Measurements from ENCODE around the gene DUSP8.

Gene DUSP8

GRCh38 chr11:1557904-1558774 is 13.9 kb downstream of the DUSP8 start:
- Histone ChIP-seq H3K9me3 (ENCODE audit: insufficient read depth, low read depth, low read length) (no peaks in the 10 kb centered on the region), H3K4me2 (ENCODE audit: low read depth, low read length, poor library complexity, severe bottlenecking) (no peak overlapping the region), H3F3A (ENCODE audit: low read depth) (no peaks in the 10 kb centered on the region), H2AFZ (ENCODE audit: low read length) (no peak overlapping the region), H3K4me3 (ENCODE audit: low read length, poor library complexity, severe bottlenecking) (no peak overlapping the region), H3K36me3 (ENCODE audit: insufficient read depth, low read length) (no peaks in the 10 kb centered on the region), H3K9ac (ENCODE audit: low read depth, low read length, poor library complexity, severe bottlenecking) (no peak overlapping the region), H3K79me2 (ENCODE audit: insufficient read depth, low read length) (no peaks in the 10 kb centered on the region), H3K4me1 (ENCODE audit: insufficient read depth, low read length, poor library complexity, severe bottlenecking) (no peaks in the 10 kb centered on the region), H3K27me3 (ENCODE audit: insufficient read depth, low read length, poor library complexity, severe bottlenecking) (no peaks in the 10 kb centered on the region), H3K9me2 (replicated peaks; ENCODE audit: low read depth, low read length) (no peaks in the 10 kb centered on the region), H4K20me1 (ENCODE audit: insufficient read depth, low read length, poor library complexity, severe bottlenecking) (no peaks in the 10 kb centered on the region)
- no peak for TF ChIP-seq CTCF (conservative IDR thresholded peaks at IDR 0.05; ENCODE audit: low read length)
- TF ChIP-seq EZH2phosphoT487 (IDR thresholded peaks at IDR 0.05; ENCODE audit: borderline replicate concordance): no peak

GRCh38 chr11:1557051-1557884 is 14.8 kb downstream of the DUSP8 start:
- no peaks in the 10 kb centered on the region for H3K9me2 ChIP-seq (replicated peaks; ENCODE audit: low read depth, low read length)
- H2AFZ ChIP-seq (ENCODE audit: low read length): no peak overlapping the region
- no peaks in the 10 kb centered on the region for H3K36me3 ChIP-seq (ENCODE audit: insufficient read depth, low read length)
- H3K9me3 ChIP-seq (ENCODE audit: insufficient read depth, low read depth, low read length): no peaks in the 10 kb centered on the region
- no peaks in the 10 kb centered on the region for H4K20me1 ChIP-seq (ENCODE audit: insufficient read depth, low read length, poor library complexity, severe bottlenecking)
- no peak overlapping the region for H3K4me3 ChIP-seq (ENCODE audit: low read length, poor library complexity, severe bottlenecking)
- no peaks in the 10 kb centered on the region for H3F3A ChIP-seq (ENCODE audit: low read depth)
- H3K27me3 ChIP-seq (ENCODE audit: insufficient read depth, low read length, poor library complexity, severe bottlenecking): no peaks in the 10 kb centered on the region
- H3K79me2 ChIP-seq (ENCODE audit: insufficient read depth, low read length): no peaks in the 10 kb centered on the region
- H3K4me1 ChIP-seq (ENCODE audit: insufficient read depth, low read length, poor library complexity, severe bottlenecking): no peaks in the 10 kb centered on the region
- H3K9ac ChIP-seq (ENCODE audit: low read depth, low read length, poor library complexity, severe bottlenecking): no peak overlapping the region
- TF ChIP-seq EZH2phosphoT487 (IDR thresholded peaks at IDR 0.05; ENCODE audit: borderline replicate concordance) (no peak), CTCF (conservative IDR thresholded peaks at IDR 0.05; ENCODE audit: low read length) (no peak)
- H3K4me2 ChIP-seq (ENCODE audit: low read depth, low read length, poor library complexity, severe bottlenecking): no peak overlapping the region

GRCh38 chr11:1556278-1556902 is 15.7 kb downstream of the DUSP8 start:
- Histone ChIP-seq H2AFZ (ENCODE audit: low read length) (no peak overlapping the region), H3K27me3 (ENCODE audit: insufficient read depth, low read length, poor library complexity, severe bottlenecking) (no peaks in the 10 kb centered on the region), H3K4me1 (ENCODE audit: insufficient read depth, low read length, poor library complexity, severe bottlenecking) (no peaks in the 10 kb centered on the region), H4K20me1 (ENCODE audit: insufficient read depth, low read length, poor library complexity, severe bottlenecking) (no peaks in the 10 kb centered on the region), H3K9ac (ENCODE audit: low read depth, low read length, poor library complexity, severe bottlenecking) (no peak overlapping the region), H3K36me3 (ENCODE audit: insufficient read depth, low read length) (no peaks in the 10 kb centered on the region), H3K9me3 (ENCODE audit: insufficient read depth, low read depth, low read length) (no peaks in the 10 kb centered on the region), H3F3A (ENCODE audit: low read depth) (no peaks in the 10 kb centered on the region), H3K9me2 (replicated peaks; ENCODE audit: low read depth, low read length) (no peaks in the 10 kb centered on the region), H3K4me3 (ENCODE audit: low read length, poor library complexity, severe bottlenecking) (no peak overlapping the region), H3K4me2 (ENCODE audit: low read depth, low read length, poor library complexity, severe bottlenecking) (no peak overlapping the region), H3K79me2 (ENCODE audit: insufficient read depth, low read length) (no peaks in the 10 kb centered on the region)
- TF ChIP-seq EZH2phosphoT487 (IDR thresholded peaks at IDR 0.05; ENCODE audit: borderline replicate concordance) (no peak), CTCF (conservative IDR thresholded peaks at IDR 0.05; ENCODE audit: low read length) (no peak)
